NCI-H2107 treated with DMSO at 0.1 percent for 48 hours (cell line): Measurements from ENCODE around the gene SNAPIN.

Source experiments
- DNase-seq: peaks from one replicate; lab custom pipeline; 2025; ENCODE audit not compliant: unreplicated experiment; lab: John Stamatoyannopoulos, UW

SNAPIN gene

GRCh38 chr1:153699768-153700167 lies 41.3 kb downstream of the SNAPIN start:
- no peak for DNase-seq

GRCh38 chr1:153705484-153705883 lies 47.0 kb downstream of the SNAPIN start:
- no peak for DNase-seq

GRCh38 chr1:153711026-153711425 lies 52.5 kb downstream of the SNAPIN start:
- no peak for DNase-seq
